HG03354 (cell line): ENCODE measurements around the gene PARVB.

Experiments
- ATAC-seq: cut with Tn5 transposase; IDR thresholded peaks from one replicate; pipeline ENCODE4 v1.9.1; 2021; ENCODE audit warnings: mild to moderate bottlenecking; ENCODE audit not compliant: unreplicated experiment, poor library complexity, severe bottlenecking

PARVB gene

GRCh38 chr22:44217346-44217745 is 193.2 kb downstream of the PARVB start:
- ATAC-seq: no peak

- ATAC-seq: no peak
These were observed 194.0 kb downstream of the PARVB start for GRCh38 chr22:44218071-44218470.

- ATAC-seq: no peak
These were observed 195.2 kb downstream of the PARVB start for GRCh38 chr22:44219101-44219870.

- no peak for ATAC-seq
These were observed 196.9 kb downstream of the PARVB start for GRCh38 chr22:44220727-44221680.

GRCh38 chr22:44221710-44222475 is 197.8 kb downstream of the PARVB start:
- ATAC-seq: no peak
